GM12878 (cell line): Measurements from ENCODE around the gene MAB21L1.

Experiments
- ATF3 ChIP-seq: IDR thresholded peaks from 2 replicates; pipeline ENCODE4 v1.6.1; 2011; ENCODE audit warnings: low read depth, mild to moderate bottlenecking, low read length, moderate library complexity, borderline replicate concordance; ENCODE audit errors: extremely low read depth
- CTCF ChIP-seq, 3 experiments: IDR thresholded peaks in 2 of 3; conservative IDR thresholded peaks in 1 of 3; 2 replicates each; pipeline ENCODE4 v1.5.1; 2011; ENCODE audit warnings: low read depth in 3 of 3, low read length in 3 of 3, mild to moderate bottlenecking in 3 of 3, control low read depth in 2 of 3, moderate library complexity in 2 of 3, inconsistent platforms in 1 of 3, mixed read lengths in 1 of 3; ENCODE audit not compliant: control insufficient read depth in 2 of 3, insufficient read depth in 1 of 3; ENCODE audit errors: extremely low read depth in 1 of 3
- FOS ChIP-seq: IDR thresholded peaks from 3 replicates; pipeline ENCODE4 v1.6.1; 2011; ENCODE audit warnings: borderline replicate concordance; ENCODE audit not compliant: insufficient read length; ENCODE audit errors: extremely low read depth
- NFXL1 ChIP-seq: fragments of 450-650 bp; IDR thresholded peaks from 2 replicates; pipeline ENCODE4 v1.6.1; 2017; ENCODE audit warnings: antibody characterized with exemption, mild to moderate bottlenecking, borderline replicate concordance
- NKRF ChIP-seq: fragments of 450-650 bp; conservative IDR thresholded peaks from 2 replicates; pipeline ENCODE4 v1.6.1; 2017; ENCODE audit warnings: mild to moderate bottlenecking, moderate library complexity
- POLR2AphosphoS5 ChIP-seq: IDR thresholded peaks from 2 replicates; pipeline ENCODE4 v1.6.1; 2011; ENCODE audit warnings: mild to moderate bottlenecking, low read length, inconsistent platforms
- RBBP5 ChIP-seq: fragments of 200-600 bp; sonication (generic); conservative IDR thresholded peaks from 2 replicates; pipeline ENCODE4 v1.6.1; 2016
- RELA ChIP-seq: fragments of 450-650 bp; IDR thresholded peaks from 2 replicates; pipeline ENCODE4 v1.8.0; 2014; ENCODE audit warnings: borderline replicate concordance; ENCODE audit not compliant: partially characterized antibody
- SMC3 ChIP-seq: IDR thresholded peaks from 2 replicates; pipeline ENCODE4 v1.6.1; 2011; ENCODE audit warnings: low read length, improper control_type of control experiment, borderline replicate concordance
- SREBF1 ChIP-seq: IDR thresholded peaks from 2 replicates; pipeline ENCODE4 v1.6.1; 2012; ENCODE audit warnings: mild to moderate bottlenecking, low read length
- YY1 ChIP-seq: IDR thresholded peaks from 2 replicates; pipeline ENCODE4 v1.6.1; 2011; ENCODE audit warnings: low read depth, mild to moderate bottlenecking, low read length
- ZNF274 ChIP-seq: IDR thresholded peaks from one replicate; pipeline ENCODE4 v1.8.0; 2011; ENCODE audit not compliant: insufficient read length, insufficient read depth

GRCh38 chr13:35500144-35500543, 23.7 kb upstream of the MAB21L1 start:
- no peak for TF ChIP-seq SREBF1
- no peak for TF ChIP-seq RBBP5
- TF ChIP-seq CTCF (IDR thresholded peaks at IDR 0.05 in 2 of 3, conservative IDR thresholded peaks at IDR 0.05 in 1 of 3; ENCODE audit: control insufficient read depth in 2 of 3, extremely low read depth in 1 of 3, insufficient read depth in 1 of 3, low read depth in 3 of 3, low read length in 3 of 3), result no peak
- TF ChIP-seq POLR2AphosphoS5, result no peak
- no peak for TF ChIP-seq NKRF
- TF ChIP-seq RELA, result no peak
- TF ChIP-seq YY1, result no peak
- no peak for TF ChIP-seq SMC3
- no peak for TF ChIP-seq ZNF274
- TF ChIP-seq NFXL1, result no peak
- no peak for TF ChIP-seq ATF3
- no peak for TF ChIP-seq FOS
